ENCODE results near the gene SMIM26.

DNA sequence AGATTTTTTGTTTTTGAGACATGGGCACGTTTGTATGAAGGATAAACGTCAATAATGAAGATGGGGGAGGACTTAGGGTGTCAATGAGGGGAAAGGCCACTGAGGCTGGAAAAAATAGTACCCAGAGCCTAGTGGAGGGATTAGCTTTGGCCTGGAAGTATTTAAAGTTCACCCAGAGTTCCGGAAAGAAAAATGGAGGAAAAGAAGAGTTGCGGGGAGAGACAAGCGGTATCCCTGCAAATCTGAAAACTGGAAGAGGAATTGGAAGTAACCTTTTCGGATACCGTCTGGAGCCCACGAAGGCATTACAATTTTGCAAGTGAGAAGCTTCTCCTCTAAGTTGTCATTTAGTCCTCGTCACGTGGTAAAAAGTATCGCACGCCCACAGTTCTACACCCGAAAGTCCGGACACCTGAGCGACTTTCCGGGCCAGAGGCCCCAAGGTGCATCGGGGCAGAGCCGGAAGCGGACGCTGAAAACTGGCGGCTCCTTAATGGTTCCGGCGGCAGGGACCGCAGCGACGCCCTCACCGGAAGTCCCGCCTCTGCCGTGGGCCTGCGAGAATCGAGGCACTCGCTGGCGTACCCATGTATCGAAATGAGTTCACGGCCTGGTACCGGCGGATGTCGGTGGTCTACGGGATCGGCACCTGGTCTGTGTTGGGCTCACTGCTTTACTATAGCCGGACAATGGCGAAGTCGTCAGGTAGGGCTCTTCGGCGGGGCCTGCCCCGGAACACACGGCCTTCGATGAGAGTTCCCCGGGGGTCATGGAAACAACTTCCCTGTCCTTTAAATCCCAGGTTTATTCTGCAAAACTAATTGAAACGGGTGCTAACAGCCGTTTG is at the start of gene SMIM26:
- TF ChIP-seq, protein P1, sequence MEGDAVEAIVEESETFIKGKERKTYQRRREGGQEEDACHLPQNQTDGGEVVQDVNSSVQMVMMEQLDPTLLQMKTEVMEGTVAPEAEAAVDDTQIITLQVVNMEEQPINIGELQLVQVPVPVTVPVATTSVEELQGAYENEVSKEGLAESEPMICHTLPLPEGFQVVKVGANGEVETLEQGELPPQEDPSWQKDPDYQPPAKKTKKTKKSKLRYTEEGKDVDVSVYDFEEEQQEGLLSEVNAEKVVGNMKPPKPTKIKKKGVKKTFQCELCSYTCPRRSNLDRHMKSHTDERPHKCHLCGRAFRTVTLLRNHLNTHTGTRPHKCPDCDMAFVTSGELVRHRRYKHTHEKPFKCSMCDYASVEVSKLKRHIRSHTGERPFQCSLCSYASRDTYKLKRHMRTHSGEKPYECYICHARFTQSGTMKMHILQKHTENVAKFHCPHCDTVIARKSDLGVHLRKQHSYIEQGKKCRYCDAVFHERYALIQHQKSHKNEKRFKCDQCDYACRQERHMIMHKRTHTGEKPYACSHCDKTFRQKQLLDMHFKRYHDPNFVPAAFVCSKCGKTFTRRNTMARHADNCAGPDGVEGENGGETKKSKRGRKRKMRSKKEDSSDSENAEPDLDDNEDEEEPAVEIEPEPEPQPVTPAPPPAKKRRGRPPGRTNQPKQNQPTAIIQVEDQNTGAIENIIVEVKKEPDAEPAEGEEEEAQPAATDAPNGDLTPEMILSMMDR (conservative IDR thresholded peaks at IDR 0.05; ENCODE audit: low read length) = no peak
- TF ChIP-seq EZH2phosphoT487 (IDR thresholded peaks at IDR 0.05; ENCODE audit: borderline replicate concordance) = no peak
